Measurements from ENCODE around the gene ZNF648.

DNA sequence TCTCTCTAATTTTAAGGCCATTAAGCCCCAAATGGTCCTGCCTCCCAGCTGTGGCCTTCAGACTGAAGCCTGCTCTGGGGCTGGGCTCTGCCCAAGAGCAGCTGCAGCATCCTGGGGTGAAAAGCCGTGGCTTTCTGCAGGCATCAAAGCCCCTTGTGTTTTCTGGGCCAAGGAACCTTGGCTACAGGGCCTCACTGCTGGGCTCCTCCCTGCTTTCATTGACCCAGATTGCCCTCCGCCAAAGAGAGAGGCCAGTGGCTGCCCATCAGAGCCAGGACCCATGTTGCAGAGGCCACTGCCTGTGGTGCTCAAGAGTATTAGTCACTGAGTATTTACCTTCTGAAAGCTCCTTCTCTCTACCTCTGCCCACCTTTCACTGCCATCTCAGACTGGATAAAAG lies 1.6 kb downstream of the ZNF648 start:
- TF ChIP-seq CTCF (IDR thresholded peaks at IDR 0.05) (no peak), EZH2 (IDR thresholded peaks at IDR 0.05) (no peak), EZH2phosphoT487 (IDR thresholded peaks at IDR 0.05) (no peak)
